Measurements from ENCODE around the gene COX10.

The COX10 gene

DNA sequence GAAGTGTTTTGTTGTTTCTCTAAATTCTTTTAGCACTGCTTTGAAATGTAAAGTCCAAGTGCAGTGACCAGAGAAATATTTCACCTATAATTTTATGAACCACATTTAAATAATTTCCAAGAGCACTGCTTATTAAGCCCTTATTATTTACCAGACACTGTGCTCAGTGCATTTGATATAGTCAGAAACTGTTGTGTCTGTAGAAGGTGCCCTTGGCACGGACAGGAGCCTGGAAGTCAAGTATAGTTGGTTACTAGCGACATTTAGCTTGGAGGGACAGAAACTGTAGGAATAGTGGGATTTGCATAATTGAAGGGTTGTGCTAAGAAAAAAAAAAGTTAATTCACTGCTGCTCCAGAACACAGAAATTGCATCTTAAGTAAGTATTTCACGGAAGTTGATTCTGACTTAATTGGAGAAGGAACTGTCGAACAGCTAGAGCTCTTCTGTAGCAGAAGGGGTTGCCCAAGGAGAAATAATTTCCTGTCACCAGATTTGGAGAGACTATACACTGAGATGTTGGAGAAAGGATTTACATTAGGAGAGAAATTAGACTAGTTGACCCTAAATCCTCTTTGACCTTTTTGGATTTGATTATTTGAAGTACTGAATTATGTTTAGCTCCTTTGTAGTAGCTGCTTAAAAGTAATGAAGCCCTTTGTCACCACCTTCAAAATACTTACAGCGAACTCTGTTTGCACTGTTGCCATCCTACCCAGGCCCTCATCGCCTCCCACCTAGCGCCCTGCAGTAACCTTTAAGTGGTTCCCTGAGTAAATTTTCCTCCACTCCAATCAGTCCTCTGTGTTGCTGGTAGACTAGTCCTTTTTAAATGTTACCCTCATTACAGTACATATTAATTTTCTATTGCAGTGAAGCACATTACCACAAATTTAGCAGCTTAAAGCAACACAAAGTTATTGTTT lies 25.6 kb downstream of the COX10 start:
- DNase-seq = no peak
- Histone ChIP-seq H3K36me3 (no peaks in the 10 kb centered on the region), H3K4me1 (no peaks in the 10 kb centered on the region), H3K9me3 (no peaks in the 10 kb centered on the region), H3K4me3 (ENCODE audit: low read depth, low read length) (no peak overlapping the region), H3K27me3 (no peaks in the 10 kb centered on the region)
- TF ChIP-seq, protein P1, sequence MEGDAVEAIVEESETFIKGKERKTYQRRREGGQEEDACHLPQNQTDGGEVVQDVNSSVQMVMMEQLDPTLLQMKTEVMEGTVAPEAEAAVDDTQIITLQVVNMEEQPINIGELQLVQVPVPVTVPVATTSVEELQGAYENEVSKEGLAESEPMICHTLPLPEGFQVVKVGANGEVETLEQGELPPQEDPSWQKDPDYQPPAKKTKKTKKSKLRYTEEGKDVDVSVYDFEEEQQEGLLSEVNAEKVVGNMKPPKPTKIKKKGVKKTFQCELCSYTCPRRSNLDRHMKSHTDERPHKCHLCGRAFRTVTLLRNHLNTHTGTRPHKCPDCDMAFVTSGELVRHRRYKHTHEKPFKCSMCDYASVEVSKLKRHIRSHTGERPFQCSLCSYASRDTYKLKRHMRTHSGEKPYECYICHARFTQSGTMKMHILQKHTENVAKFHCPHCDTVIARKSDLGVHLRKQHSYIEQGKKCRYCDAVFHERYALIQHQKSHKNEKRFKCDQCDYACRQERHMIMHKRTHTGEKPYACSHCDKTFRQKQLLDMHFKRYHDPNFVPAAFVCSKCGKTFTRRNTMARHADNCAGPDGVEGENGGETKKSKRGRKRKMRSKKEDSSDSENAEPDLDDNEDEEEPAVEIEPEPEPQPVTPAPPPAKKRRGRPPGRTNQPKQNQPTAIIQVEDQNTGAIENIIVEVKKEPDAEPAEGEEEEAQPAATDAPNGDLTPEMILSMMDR (IDR thresholded peaks at IDR 0.05; ENCODE audit: low read depth, low read length) = no peak

GRCh38 chr17:14095631-14096030 lies 26.3 kb downstream of the COX10 start:
- Histone ChIP-seq H3K4me3 (ENCODE audit: low read depth, low read length) (no peak overlapping the region), H3K27me3 (no peaks in the 10 kb centered on the region), H3K36me3 (no peaks in the 10 kb centered on the region), H3K9me3 (no peaks in the 10 kb centered on the region), H3K4me1 (no peaks in the 10 kb centered on the region)
- DNase-seq = no peak
- TF ChIP-seq, protein P1 (IDR thresholded peaks at IDR 0.05; ENCODE audit: low read depth, low read length) = no peak

DNA sequence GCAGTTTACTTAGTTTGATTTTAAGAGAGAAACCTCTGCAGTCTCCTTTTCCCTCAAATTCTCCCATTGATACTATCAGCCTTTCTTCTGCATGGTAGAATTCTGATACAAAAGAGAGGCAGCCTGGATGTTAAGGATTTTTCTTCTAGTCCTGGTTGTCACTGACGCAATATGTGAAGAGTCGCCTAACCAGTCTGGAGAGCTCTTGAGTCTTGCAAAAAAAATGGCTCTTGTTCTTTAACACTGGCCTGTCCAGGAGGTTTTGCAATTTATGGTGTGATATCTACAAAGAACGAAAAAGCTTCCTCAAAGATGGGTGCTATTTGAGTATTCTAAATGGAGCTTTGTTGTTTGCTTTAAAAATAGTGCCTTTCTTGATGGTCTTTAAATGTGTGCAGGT lies 28.9 kb downstream of the COX10 start:
- DNase-seq = no peak
- no peaks in the 10 kb centered on the region for H3K4me1 ChIP-seq

GRCh38 chr17:14101976-14102375 lies 32.7 kb downstream of the COX10 start:
- DNase-seq = no peak
- TF ChIP-seq, protein P1 (IDR thresholded peaks at IDR 0.05; ENCODE audit: low read depth, low read length) = no peak
- no peak overlapping the region for H3K4me3 ChIP-seq (ENCODE audit: low read depth, low read length)
- H3K36me3 ChIP-seq = no peaks in the 10 kb centered on the region
- H3K4me1 ChIP-seq = no peaks in the 10 kb centered on the region
- no peaks in the 10 kb centered on the region for H3K9me3 ChIP-seq
- no peaks in the 10 kb centered on the region for H3K27me3 ChIP-seq

More for the DNA sequence above, 28.9 kb downstream of the COX10 start:
- no peaks in the 10 kb centered on the region for H3K36me3 ChIP-seq
- no peaks in the 10 kb centered on the region for H3K27me3 ChIP-seq
- TF ChIP-seq, protein P1 (IDR thresholded peaks at IDR 0.05; ENCODE audit: low read depth, low read length) = no peak
- H3K4me3 ChIP-seq (ENCODE audit: low read depth, low read length) = no peak overlapping the region
- H3K9me3 ChIP-seq = no peaks in the 10 kb centered on the region

DNA sequence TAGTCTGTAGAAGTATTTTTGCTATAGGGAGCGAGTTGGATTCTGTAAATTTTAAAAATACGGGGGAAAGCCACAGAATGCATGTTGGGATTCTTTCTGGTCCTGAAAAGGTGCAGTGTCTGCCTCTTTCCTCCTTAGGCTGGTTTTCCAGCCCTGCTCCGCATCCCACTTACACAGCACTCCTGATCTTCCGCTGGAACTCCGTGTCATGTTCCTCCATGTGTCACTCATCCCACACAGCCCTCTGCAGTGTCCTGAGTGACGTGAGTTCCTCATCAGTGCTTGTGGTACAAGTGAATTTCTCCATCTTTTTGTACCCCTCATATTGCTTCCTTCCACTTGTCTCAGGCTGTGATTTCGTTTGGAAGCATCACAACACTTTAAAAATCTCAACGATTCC lies 34.5 kb downstream of the COX10 start:
- Histone ChIP-seq H3K4me3 (ENCODE audit: low read depth, low read length) (no peak overlapping the region), H3K9me3 (no peaks in the 10 kb centered on the region), H3K27me3 (no peaks in the 10 kb centered on the region), H3K4me1 (no peaks in the 10 kb centered on the region), H3K36me3 (no peaks in the 10 kb centered on the region)
- TF ChIP-seq, protein P1 (IDR thresholded peaks at IDR 0.05; ENCODE audit: low read depth, low read length) = no peak
- no peak for DNase-seq

- Histone ChIP-seq H3K4me1 (no peaks in the 10 kb centered on the region), H3K27me3 (no peaks in the 10 kb centered on the region), H3K4me3 (ENCODE audit: low read depth, low read length) (no peak overlapping the region), H3K36me3 (no peaks in the 10 kb centered on the region), H3K9me3 (no peaks in the 10 kb centered on the region)
- no peak for DNase-seq
- TF ChIP-seq, protein P1 (IDR thresholded peaks at IDR 0.05; ENCODE audit: low read depth, low read length) = no peak
Observed at GRCh38 chr17:14104734-14105133, 35.4 kb downstream of the COX10 start.

Measured in BE2C (cell line).